HUES48 (cell line): ENCODE measurements around the gene HGFAC.
"Not testable (repeated sequence)": the region's sequence is repeated elsewhere in the genome, so short reads cannot be mapped to it uniquely, and the experiment has no call there.

Experiments
- H3K27ac ChIP-seq: one replicate; pipeline ENCODE4 v1.7.0; 2013; ENCODE audit warnings: low read depth, low read length, inconsistent platforms
- H3K27me3 ChIP-seq: 2 replicates; pipeline ENCODE4 v1.6.1; 2013; ENCODE audit warnings: mild to moderate bottlenecking, low read length; ENCODE audit not compliant: control insufficient read depth, insufficient read depth
- H3K36me3 ChIP-seq: 2 replicates; pipeline ENCODE4 v1.6.1; 2013; ENCODE audit warnings: low read length; ENCODE audit not compliant: control insufficient read depth, insufficient read depth
- H3K4me1 ChIP-seq: 2 replicates; pipeline ENCODE4 v1.6.1; 2013; ENCODE audit warnings: mild to moderate bottlenecking, low read length; ENCODE audit not compliant: control insufficient read depth, insufficient read depth
- H3K4me3 ChIP-seq: 2 replicates; pipeline ENCODE4 v1.5.1; 2013; ENCODE audit warnings: mild to moderate bottlenecking, low read depth, low read length
- H3K9ac ChIP-seq: 2 replicates; pipeline ENCODE4 v1.6.1; 2013; ENCODE audit warnings: mild to moderate bottlenecking, low read depth, low read length, moderate library complexity
- H3K9me3 ChIP-seq: 2 replicates; pipeline ENCODE4 v1.6.1; 2013; ENCODE audit warnings: low read length; ENCODE audit not compliant: control insufficient read depth, insufficient read depth

The HGFAC gene

GRCh38 chr4:3404546-3404945 is 37.2 kb upstream of the HGFAC start:
- no peak overlapping the region for H3K9ac ChIP-seq
- H3K4me3 ChIP-seq = no peak overlapping the region
- 0 out of 2 replicates have a peak, but pooled peaks cover 4% of the 10 kb centered on the region for H3K9me3 ChIP-seq
- no peaks in the 10 kb centered on the region for H3K36me3 ChIP-seq
- no peak overlapping the region for H3K27ac ChIP-seq
- no peaks in the 10 kb centered on the region for H3K27me3 ChIP-seq
- H3K4me1 ChIP-seq = 0 out of 2 replicates have a peak, but pooled peaks cover 4% of the 10 kb centered on the region

GRCh38 chr4:3405176-3405575 is 36.6 kb upstream of the HGFAC start:
- H3K4me1 ChIP-seq = 0 out of 2 replicates have a peak, but pooled peaks cover 4% of the 10 kb centered on the region
- no peaks in the 10 kb centered on the region for H3K36me3 ChIP-seq

GRCh38 chr4:3406021-3406420 is 35.7 kb upstream of the HGFAC start:
- H3K36me3 ChIP-seq = no peaks in the 10 kb centered on the region
- no peak overlapping the region for H3K27ac ChIP-seq
- H3K27me3 ChIP-seq = no peaks in the 10 kb centered on the region
- H3K9ac ChIP-seq = no peak overlapping the region
- H3K4me1 ChIP-seq = 0 out of 2 replicates have a peak, but pooled peaks cover 4% of the 10 kb centered on the region
- H3K4me3 ChIP-seq = no peak overlapping the region
- 0 out of 2 replicates have a peak, but pooled peaks cover 4% of the 10 kb centered on the region for H3K9me3 ChIP-seq

More at GRCh38 chr4:3405176-3405575, 36.6 kb upstream of the HGFAC start:
- 0 out of 2 replicates have a peak, but pooled peaks cover 4% of the 10 kb centered on the region for H3K9me3 ChIP-seq
- H3K4me3 ChIP-seq = no peak overlapping the region
- no peak overlapping the region for H3K9ac ChIP-seq
- H3K27ac ChIP-seq = no peak overlapping the region
- no peaks in the 10 kb centered on the region for H3K27me3 ChIP-seq

- Histone ChIP-seq H3K9me3 (0 out of 2 replicates have a peak, but pooled peaks cover 4% of the 10 kb centered on the region), H3K27me3 (no peaks in the 10 kb centered on the region), H3K27ac (no peak overlapping the region), H3K36me3 (no peaks in the 10 kb centered on the region), H3K9ac (no peak overlapping the region), H3K4me1 (0 out of 2 replicates have a peak, but pooled peaks cover 4% of the 10 kb centered on the region), H3K4me3 (no peak overlapping the region)
Measured at GRCh38 chr4:3406431-3406830, 35.3 kb upstream of the HGFAC start.

GRCh38 chr4:3407171-3407771 is 34.5 kb upstream of the HGFAC start:
- no peak overlapping the region for H3K27ac ChIP-seq
- H3K4me3 ChIP-seq = no peak overlapping the region
- no peaks in the 10 kb centered on the region for H3K36me3 ChIP-seq
- 0 out of 2 replicates have a peak, but pooled peaks cover 4% of the 10 kb centered on the region for H3K9me3 ChIP-seq
- H3K4me1 ChIP-seq = 0 out of 2 replicates have a peak, but pooled peaks cover 4% of the 10 kb centered on the region
- H3K9ac ChIP-seq = no peak overlapping the region
- no peaks in the 10 kb centered on the region for H3K27me3 ChIP-seq

- H3K4me1 ChIP-seq = 0 out of 2 replicates have a peak, but pooled peaks cover 4% of the 10 kb centered on the region
- H3K9ac ChIP-seq = no peak overlapping the region
- H3K4me3 ChIP-seq = no peak overlapping the region
- H3K27ac ChIP-seq = no peak overlapping the region
- no peaks in the 10 kb centered on the region for H3K27me3 ChIP-seq
- no peaks in the 10 kb centered on the region for H3K36me3 ChIP-seq
- H3K9me3 ChIP-seq = 0 out of 2 replicates have a peak, but pooled peaks cover 4% of the 10 kb centered on the region
Measured at GRCh38 chr4:3407930-3408792, 33.6 kb upstream of the HGFAC start.

- Histone ChIP-seq H3K27ac (no peak overlapping the region), H3K4me3 (no peak overlapping the region), H3K27me3 (no peaks in the 10 kb centered on the region), H3K4me1 (0 out of 2 replicates have a peak, but pooled peaks cover 4% of the 10 kb centered on the region), H3K9me3 (0 out of 2 replicates have a peak, but pooled peaks cover 4% of the 10 kb centered on the region), H3K9ac (no peak overlapping the region), H3K36me3 (no peaks in the 10 kb centered on the region)
Measured at GRCh38 chr4:3408793-3409330, 32.9 kb upstream of the HGFAC start.

GRCh38 chr4:3409571-3410091 is 32.1 kb upstream of the HGFAC start:
- 0 out of 2 replicates have a peak, but pooled peaks cover 4% of the 10 kb centered on the region for H3K4me1 ChIP-seq
- H3K27me3 ChIP-seq = no peaks in the 10 kb centered on the region
- H3K9ac ChIP-seq = no peak overlapping the region
- H3K27ac ChIP-seq = no peak overlapping the region
- H3K36me3 ChIP-seq = no peaks in the 10 kb centered on the region
- H3K4me3 ChIP-seq = no peak overlapping the region
- H3K9me3 ChIP-seq = no peaks in the 10 kb centered on the region

- H3K9me3 ChIP-seq = no peaks in the 10 kb centered on the region
- no peak overlapping the region for H3K9ac ChIP-seq
- H3K27ac ChIP-seq = no peak overlapping the region
- no peaks in the 10 kb centered on the region for H3K36me3 ChIP-seq
- no peak overlapping the region for H3K4me3 ChIP-seq
- no peaks in the 10 kb centered on the region for H3K27me3 ChIP-seq
- H3K4me1 ChIP-seq = 0 out of 2 replicates have a peak, but pooled peaks cover 4% of the 10 kb centered on the region
Measured at GRCh38 chr4:3410401-3411135, 31.2 kb upstream of the HGFAC start.

- not testable (repeated sequence) for H3K9ac ChIP-seq, H3K36me3 ChIP-seq, H3K9me3 ChIP-seq, H3K27me3 ChIP-seq, H3K27ac ChIP-seq, H3K4me1 ChIP-seq, H3K4me3 ChIP-seq
Measured at GRCh38 chr4:3411190-3411589, 30.6 kb upstream of the HGFAC start.
